ENCODE results near the gene NVL.

NVL gene

DNA sequence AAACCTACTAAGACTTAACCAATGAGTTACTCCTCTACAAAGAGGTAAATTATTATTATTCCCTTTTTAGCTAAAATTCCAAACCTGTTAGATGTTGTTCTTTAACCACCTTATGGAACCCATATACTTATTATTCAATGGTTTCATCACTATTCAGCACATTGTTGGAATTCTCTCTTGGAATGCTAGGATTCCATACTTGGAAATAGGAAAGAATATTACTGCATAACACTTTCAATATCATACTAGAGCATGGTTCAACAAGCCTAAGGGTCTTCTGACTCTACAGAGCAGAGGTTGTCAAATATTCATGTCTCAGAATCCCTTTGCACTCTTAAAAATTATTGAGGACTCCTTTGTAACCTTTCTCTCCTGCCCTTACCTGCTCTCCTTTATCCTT, 77.5 kb downstream of the NVL start:
- Histone ChIP-seq H3K9ac (ENCODE audit: low read depth, low read length) (no peak overlapping the region), H3K4me1 (ENCODE audit: insufficient read depth, low read length) (peaks cover 13% of the 10 kb centered on the region), H3K9me3 (ENCODE audit: control insufficient read depth, insufficient read depth, low read length) (no peaks in the 10 kb centered on the region), H3K36me3 (ENCODE audit: insufficient read depth, low read length) (peaks cover 14% of the 10 kb centered on the region)

DNA sequence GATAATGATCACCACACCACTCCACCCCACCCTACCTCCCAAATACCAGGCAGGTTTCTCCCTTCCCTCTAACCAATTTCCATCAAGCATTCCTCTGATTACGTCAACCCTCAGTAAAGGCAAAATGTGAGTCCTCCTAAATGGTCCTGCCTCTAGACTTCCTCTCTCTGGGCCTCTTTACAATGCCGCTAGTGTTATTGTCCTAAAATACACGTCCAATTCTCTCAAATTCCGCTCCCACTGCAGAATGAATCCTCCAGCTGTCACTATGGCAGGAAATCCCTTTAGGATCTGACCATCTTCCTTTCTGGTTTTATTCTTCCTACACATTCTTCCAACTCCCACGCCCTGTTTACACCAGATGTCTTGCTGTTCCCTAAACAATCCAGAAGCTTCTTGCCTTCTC, 78.2 kb downstream of the NVL start:
- H3K9ac ChIP-seq (ENCODE audit: low read depth, low read length), result no peak overlapping the region
- peaks cover 14% of the 10 kb centered on the region for H3K36me3 ChIP-seq (ENCODE audit: insufficient read depth, low read length)
- no peaks in the 10 kb centered on the region for H3K9me3 ChIP-seq (ENCODE audit: control insufficient read depth, insufficient read depth, low read length)
- peaks cover 7% of the 10 kb centered on the region for H3K4me1 ChIP-seq (ENCODE audit: insufficient read depth, low read length)

DNA sequence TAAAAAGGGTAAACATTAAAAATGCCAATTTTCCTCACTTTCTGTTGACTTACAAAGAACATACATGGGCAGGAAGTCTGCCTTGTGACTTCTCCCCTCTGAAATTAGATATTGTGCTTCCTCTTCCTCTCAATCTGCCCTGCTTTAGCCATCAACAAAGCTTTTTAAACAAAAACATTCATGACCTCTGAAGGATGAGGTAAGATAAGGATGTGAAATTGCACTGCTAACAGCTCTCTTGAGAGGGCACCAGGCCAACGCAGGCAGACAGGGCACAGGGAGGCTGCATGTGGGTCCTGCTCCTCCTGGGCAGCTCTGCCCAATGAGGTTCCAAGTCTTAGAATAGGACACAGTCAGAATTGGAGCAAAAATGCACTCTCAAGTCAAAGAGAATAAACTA, 84.8 kb downstream of the NVL start:
- Histone ChIP-seq H3K36me3 (ENCODE audit: insufficient read depth, low read length) (peaks cover 14% of the 10 kb centered on the region), H3K9ac (ENCODE audit: low read depth, low read length) (no peak overlapping the region), H3K4me1 (ENCODE audit: insufficient read depth, low read length) (peaks cover 6% of the 10 kb centered on the region; the same call in 1 of the 2 replicates), H3K9me3 (ENCODE audit: control insufficient read depth, insufficient read depth, low read length) (no peaks in the 10 kb centered on the region)

DNA sequence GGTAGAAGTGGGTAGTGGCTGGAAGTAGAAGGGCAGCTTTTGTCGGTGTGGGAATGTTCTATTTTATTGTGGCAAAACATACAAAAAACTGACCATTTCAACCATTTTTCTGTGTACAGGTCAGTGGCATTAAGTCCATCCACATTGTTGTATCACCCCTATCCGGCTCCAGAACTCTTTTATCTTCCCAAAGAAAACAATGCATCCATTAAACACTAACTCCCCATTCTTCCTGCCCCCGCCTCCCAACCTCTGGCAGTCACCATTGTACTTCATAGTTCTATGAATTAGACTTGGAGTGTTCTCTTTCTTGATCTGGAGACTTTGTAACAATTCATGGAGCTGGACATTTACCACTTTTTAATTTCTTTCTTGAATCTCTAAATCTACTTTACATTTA, 91.2 kb downstream of the NVL start:
- H3K4me1 ChIP-seq (ENCODE audit: insufficient read depth, low read length), result peaks cover 35% of the 10 kb centered on the region
- no peak overlapping the region for H3K9ac ChIP-seq (ENCODE audit: low read depth, low read length)
- no peaks in the 10 kb centered on the region for H3K9me3 ChIP-seq (ENCODE audit: control insufficient read depth, insufficient read depth, low read length)
- peaks cover 2% of the 10 kb centered on the region; the same call in 1 of the 2 replicates for H3K36me3 ChIP-seq (ENCODE audit: insufficient read depth, low read length)

DNA sequence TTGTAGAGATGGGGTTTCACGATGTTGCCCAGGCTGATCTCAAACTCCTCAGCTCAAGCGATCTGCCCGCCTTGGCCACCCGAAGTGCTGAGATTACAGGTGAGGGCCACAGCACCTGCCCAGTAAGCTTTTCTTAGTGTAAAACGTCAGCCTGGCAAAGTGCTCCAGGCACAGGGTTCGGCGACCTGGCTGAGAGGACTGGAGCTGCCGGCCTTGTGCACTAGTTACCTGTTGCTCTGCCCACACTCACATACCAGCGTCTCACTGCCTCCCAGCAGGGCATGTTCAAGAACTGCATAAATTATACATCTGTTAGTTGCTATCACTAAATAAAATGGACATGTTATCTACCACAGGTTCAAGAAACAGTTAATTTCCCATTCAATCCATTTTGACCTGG, 91.8 kb downstream of the NVL start:
- peaks cover 2% of the 10 kb centered on the region; the same call in 1 of the 2 replicates for H3K36me3 ChIP-seq (ENCODE audit: insufficient read depth, low read length)
- H3K4me1 ChIP-seq (ENCODE audit: insufficient read depth, low read length), result peaks cover 35% of the 10 kb centered on the region
- no peaks in the 10 kb centered on the region for H3K9me3 ChIP-seq (ENCODE audit: control insufficient read depth, insufficient read depth, low read length)
- H3K9ac ChIP-seq (ENCODE audit: low read depth, low read length), result no peak overlapping the region

DNA sequence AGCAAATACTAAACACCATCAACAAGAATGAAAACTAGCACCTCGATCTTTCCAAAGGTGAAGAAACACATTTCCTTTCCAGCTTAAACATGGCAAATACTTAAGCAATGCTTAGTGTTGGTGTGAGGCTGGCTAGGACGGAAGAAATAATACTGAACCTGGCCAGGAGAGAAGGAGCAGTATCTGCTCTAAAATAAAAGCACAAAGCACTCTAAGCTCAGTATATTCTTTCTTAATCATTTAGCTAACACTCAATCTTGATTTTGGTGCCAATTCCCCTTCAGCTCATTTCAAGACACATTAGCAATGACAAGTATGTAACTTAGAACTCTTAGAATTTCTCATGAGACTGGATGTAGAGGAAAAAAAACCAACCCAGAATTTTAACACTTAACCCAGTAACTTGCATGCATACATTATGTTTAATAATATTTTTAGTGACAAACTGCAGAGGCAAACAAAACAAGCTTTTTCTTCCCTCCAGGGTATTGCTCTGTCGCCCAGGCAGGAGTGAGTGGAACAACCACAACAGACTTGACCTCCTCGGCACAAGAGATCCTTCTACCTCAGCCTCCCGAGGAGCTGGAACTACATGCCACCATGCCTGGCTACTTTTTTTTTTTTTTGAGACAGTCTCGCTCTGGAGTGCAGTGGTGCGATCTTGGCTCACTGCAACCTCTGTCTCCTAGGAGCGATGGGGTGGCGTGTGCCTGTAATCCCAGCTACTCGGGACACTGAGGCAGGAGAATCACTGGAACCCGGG, 92.7 kb downstream of the NVL start:
- Histone ChIP-seq H3K36me3 (ENCODE audit: insufficient read depth, low read length) (peaks cover 2% of the 10 kb centered on the region; the same call in 1 of the 2 replicates), H3K9me3 (ENCODE audit: control insufficient read depth, insufficient read depth, low read length) (no peaks in the 10 kb centered on the region), H3K9ac (ENCODE audit: low read depth, low read length) (no peak overlapping the region), H3K4me1 (ENCODE audit: insufficient read depth, low read length) (peaks cover 35% of the 10 kb centered on the region)

DNA sequence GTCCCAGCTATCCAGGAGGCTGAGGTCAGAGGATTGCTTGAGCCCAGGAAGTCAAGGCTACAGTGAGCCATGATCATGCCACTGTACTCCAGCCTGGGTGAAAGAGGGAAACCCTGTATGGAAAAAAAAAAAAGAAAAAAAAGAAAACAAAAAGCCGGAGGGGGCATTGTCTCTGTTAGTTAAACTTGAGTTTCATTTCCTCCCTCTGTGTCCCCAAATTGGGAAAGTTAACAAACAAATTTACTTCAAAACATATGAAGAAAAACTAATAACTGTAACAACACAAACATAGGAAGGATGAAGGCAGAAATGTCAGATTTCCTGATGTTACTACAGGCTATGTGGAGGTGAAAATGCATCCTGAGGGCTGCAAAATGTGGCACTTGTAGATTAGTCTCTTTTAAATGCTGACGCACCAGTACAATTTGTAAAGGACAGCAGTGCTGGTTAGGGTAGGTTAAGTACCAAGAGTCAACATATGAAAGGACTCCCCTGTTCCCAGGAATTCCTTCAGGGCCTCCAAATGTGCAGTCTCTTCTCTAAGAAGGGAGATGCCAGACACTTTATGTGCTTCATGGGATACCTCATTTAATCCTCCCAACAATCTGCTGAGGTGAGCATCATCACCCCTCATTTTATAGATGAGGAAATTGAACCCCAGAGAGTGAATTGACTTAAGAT, 94.0 kb downstream of the NVL start:
- no peaks in the 10 kb centered on the region for H3K9me3 ChIP-seq (ENCODE audit: control insufficient read depth, insufficient read depth, low read length)
- H3K36me3 ChIP-seq (ENCODE audit: insufficient read depth, low read length), result peaks cover 2% of the 10 kb centered on the region; the same call in 1 of the 2 replicates
- no peak overlapping the region for H3K9ac ChIP-seq (ENCODE audit: low read depth, low read length)
- H3K4me1 ChIP-seq (ENCODE audit: insufficient read depth, low read length), result peaks cover 34% of the 10 kb centered on the region

DNA sequence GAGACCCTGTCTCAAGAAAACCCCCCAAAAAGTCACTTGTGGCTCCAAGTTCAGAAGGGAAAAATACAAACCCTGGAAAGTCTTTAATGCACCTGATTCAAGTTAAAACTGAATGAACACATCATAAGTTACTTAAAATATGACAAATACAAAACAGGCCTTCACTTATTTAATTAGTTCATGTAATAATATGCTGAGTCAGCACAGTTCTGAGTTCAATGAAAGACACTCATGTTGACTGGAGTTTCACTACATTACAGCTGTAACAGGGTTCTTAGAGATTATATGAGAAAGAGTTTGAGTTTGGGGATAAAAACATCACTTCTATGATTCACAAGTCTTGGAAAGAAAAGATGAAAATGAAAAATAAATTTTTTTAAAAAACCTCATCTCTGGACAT, 96.0 kb downstream of the NVL start:
- H3K9me3 ChIP-seq (ENCODE audit: control insufficient read depth, insufficient read depth, low read length), result no peaks in the 10 kb centered on the region
- H3K4me1 ChIP-seq (ENCODE audit: insufficient read depth, low read length), result peaks cover 23% of the 10 kb centered on the region; the same call in 1 of the 2 replicates
- H3K9ac ChIP-seq (ENCODE audit: low read depth, low read length), result no peak overlapping the region
- peaks cover 6% of the 10 kb centered on the region for H3K36me3 ChIP-seq (ENCODE audit: insufficient read depth, low read length)

DNA sequence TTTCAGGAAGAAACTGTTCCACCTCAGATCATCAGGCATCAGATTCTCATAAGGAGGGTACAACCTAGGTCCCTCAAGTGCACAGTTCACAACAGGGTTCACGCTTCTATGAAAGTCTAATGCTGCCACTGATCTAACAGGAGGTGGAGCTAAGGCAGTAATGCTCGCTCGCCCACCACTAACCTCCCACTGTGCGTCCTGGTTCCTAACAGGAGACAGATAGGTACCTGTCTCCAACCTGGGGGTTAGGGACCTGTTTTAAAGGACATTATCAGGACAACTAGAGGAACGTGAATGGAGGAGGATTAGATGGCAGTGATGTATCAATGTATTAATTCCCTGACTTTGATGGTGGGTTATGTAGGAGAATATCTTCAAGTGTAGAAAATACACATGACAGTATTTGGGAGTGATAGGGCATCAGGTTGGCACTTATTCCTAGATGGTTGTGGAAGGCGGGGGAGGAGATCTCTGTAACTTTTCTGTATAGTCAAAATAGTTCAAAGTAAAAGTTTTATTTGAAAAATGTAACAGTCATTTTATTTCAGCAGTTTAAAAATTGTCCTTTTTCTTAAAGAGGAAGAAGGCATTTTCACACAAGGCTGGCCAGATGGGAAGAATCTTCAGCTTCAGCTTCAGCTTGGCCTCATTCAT, 103.0 kb downstream of the NVL start:
- no peak overlapping the region for H3K9ac ChIP-seq (ENCODE audit: low read depth, low read length)
- H3K9me3 ChIP-seq (ENCODE audit: control insufficient read depth, insufficient read depth, low read length), result no peaks in the 10 kb centered on the region
- H3K36me3 ChIP-seq (ENCODE audit: insufficient read depth, low read length), result peaks cover 4% of the 10 kb centered on the region; the same call in 1 of the 2 replicates
- peaks cover 6% of the 10 kb centered on the region for H3K4me1 ChIP-seq (ENCODE audit: insufficient read depth, low read length)

DNA sequence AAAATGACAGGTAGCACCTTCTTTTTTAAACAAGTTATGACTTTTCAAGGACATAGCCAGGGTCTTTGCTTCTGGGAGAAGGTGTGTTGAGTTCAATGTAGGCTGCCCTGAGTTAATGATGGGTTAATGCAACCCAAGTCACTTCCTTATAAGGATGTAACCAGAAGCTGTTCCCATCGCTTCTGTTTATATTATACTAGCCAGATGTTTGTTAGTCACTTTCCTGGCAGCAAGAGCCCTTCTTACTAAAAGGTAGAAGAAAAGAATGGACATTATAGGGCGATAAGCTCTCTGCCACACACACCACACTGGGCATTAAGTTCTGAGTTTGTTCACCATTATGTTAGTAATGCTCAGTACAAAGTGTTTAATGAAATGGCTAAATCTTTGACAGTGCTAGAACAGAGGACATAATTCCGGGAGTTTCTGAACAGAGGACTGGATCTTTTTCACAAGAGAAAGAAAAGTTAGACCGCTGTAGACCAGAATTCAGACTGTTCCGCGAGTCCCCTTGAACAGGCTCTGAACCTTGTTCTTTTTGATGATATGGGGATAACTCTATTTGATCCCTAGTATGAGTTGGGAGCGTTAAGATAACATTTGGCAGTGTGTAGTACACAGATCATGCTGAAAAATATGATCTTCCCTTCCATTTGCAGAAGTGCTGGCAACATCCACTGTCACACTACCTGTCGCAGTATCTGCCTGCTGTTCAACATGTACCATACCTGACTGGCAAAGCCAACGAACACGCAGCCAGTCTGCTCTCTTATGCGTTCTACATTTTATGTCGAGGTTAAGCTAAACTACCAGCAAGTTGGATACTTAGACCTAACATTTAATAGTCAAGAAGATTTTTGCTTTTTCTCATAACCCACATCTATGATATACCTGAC, 105.9 kb downstream of the NVL start:
- Histone ChIP-seq H3K4me1 (ENCODE audit: insufficient read depth, low read length) (peaks cover 6% of the 10 kb centered on the region), H3K9ac (ENCODE audit: low read depth, low read length) (no peak overlapping the region), H3K36me3 (ENCODE audit: insufficient read depth, low read length) (no peaks in the 10 kb centered on the region), H3K9me3 (ENCODE audit: control insufficient read depth, insufficient read depth, low read length) (no peaks in the 10 kb centered on the region)

DNA sequence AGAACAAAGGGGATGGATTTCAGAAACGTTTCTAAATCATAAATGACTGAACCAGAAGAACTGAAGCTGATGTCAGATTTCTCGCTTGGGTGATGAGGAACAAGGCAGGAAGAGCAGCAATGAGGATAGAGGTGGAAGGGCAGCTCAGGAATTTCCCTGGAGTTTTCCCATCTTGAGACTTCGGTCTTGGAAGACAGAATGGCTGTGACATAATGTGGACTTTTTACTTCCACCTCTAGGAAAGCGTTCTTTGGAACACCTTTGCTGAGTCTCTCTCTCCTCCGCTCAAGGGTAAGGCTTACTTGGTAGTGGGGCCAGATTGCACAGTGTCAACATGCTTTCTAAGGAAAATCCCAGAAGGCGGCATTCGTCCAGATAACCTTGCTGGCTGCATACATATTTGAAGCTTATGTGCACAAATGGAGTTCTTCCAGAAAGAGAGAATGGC, 110.3 kb downstream of the NVL start:
- H3K4me1 ChIP-seq (ENCODE audit: insufficient read depth, low read length), result peaks cover 12% of the 10 kb centered on the region
- no peaks in the 10 kb centered on the region; the same call in 1 of the 2 replicates for H3K36me3 ChIP-seq (ENCODE audit: insufficient read depth, low read length)
- no peaks in the 10 kb centered on the region for H3K9me3 ChIP-seq (ENCODE audit: control insufficient read depth, insufficient read depth, low read length)
- no peak overlapping the region for H3K9ac ChIP-seq (ENCODE audit: low read depth, low read length)

DNA sequence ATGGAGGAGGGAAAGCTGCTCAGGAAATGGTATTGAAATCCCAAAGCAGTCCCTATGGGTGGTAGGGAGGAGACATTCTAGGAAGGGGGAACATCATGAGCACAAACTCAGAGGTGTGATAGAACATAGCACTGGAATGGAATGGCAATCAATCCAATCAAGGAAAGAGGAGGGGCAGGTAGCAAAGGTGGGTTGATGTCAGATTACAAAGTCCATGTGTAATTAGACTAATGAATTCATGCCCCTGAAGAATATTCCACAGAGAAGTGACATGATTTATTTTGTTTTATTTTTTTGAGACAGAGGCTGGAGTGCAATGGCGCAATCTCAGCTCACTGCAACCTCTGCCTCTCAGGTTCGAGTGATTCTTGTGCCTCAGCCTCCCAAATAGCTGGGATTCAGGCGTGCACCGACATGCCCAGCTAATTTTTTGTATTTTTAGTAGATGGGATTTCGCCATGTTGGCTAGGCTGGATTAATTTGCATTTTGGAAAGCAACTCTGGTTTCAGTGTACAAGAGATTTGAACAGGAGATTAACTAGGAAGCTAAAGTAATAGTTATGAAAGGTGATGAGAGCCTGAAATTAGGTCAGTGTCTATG, 110.9 kb downstream of the NVL start:
- no peak overlapping the region for H3K9ac ChIP-seq (ENCODE audit: low read depth, low read length)
- no peaks in the 10 kb centered on the region for H3K9me3 ChIP-seq (ENCODE audit: control insufficient read depth, insufficient read depth, low read length)
- H3K4me1 ChIP-seq (ENCODE audit: insufficient read depth, low read length), result peaks cover 12% of the 10 kb centered on the region
- no peaks in the 10 kb centered on the region; the same call in 1 of the 2 replicates for H3K36me3 ChIP-seq (ENCODE audit: insufficient read depth, low read length)

DNA sequence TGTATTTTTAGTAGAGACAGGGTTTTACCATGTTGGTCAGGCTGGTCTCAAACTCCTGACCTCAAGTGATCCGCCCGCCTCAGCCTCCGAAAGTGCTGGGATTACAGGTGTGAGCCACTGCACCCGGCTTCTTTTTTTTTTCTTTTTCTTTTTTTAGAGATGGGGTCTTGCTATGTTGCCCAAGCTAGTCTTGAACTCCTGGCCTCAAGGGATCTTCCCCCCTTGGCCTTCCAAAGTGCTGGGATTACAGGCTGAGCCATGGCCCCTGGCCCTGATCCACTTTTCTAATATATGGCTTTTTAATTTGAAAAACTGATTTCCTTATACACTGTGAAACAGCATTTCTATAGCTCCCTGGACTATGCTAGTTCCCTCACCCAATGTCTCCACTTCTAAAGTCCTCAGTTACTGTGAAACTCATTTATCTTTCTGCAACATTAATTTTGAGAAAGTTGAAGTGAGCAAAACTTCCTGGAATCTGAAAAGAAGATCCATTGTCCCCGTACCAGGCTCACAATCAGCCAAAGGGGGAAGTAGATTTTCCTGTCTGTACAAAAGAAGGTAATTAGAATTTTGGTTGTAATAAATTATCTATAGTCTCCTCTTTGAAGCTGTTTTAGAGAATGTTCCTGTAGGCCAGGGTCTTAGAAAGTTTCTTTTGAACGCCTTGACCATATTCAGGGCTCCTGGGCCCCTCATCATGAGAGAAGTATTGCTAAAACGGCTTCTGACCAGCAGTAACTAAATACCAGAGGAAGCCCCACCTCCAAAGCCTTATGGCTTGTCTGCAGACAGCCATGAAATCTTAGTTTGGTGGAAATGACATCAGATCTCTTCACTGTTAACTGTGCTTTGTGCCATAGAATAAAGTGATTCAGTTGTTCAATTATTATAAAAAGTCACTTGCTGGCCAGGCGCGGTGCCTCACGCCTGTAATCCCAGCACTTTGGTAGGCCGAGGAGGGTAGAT, 112.0 kb downstream of the NVL start:
- Histone ChIP-seq H3K4me1 (ENCODE audit: insufficient read depth, low read length) (peaks cover 15% of the 10 kb centered on the region), H3K36me3 (ENCODE audit: insufficient read depth, low read length) (no peaks in the 10 kb centered on the region; the same call in 1 of the 2 replicates), H3K9ac (ENCODE audit: low read depth, low read length) (no peak overlapping the region), H3K9me3 (ENCODE audit: control insufficient read depth, insufficient read depth, low read length) (no peaks in the 10 kb centered on the region)

Measured in ES-I3 (cell line).